K562 (cell line): Measurements from ENCODE around the gene STYXL1. TPM values are rescaled to one million over a fixed set of nuclear protein-coding genes. Genes with fewer than 3 reads are reported as not detected.

ENCODE experiments used
- BACH1 ChIP-seq: fragments of 200-800 bp; sonication (Bioruptor generic); IDR thresholded peaks from 2 replicates; pipeline ENCODE4 v1.6.1; 2016; ENCODE audit warnings: missing genetic modification characterization, missing compliant biosample characterization
- ELF2 ChIP-seq: fragments of 250-450 bp; sonication (Bioruptor Pico); IDR thresholded peaks from 2 replicates; pipeline ENCODE4 v1.5.0; 2021; ENCODE audit warnings: mild to moderate bottlenecking
- HCFC1 ChIP-seq: IDR thresholded peaks from 2 replicates; pipeline ENCODE4 v1.6.1; 2012; ENCODE audit warnings: low read depth, low read length, improper control_type of control experiment
- KAT2B ChIP-seq: IDR thresholded peaks from one replicate; pipeline ENCODE4 v1.6.1; 2012; ENCODE audit warnings: low read depth, mild to moderate bottlenecking, control low read depth, inconsistent platforms, low read length, moderate library complexity
- KDM2B ChIP-seq: fragments of 250-450 bp; sonication (Bioruptor Pico); IDR thresholded peaks from 2 replicates; pipeline ENCODE4 v1.8.0; 2021; ENCODE audit warnings: mild to moderate bottlenecking, moderate library complexity
- MAZ ChIP-seq, 2 experiments: fragments of 450-650 bp in 1 of 2; sonication (generic) in 1 of 2; formaldehyde crosslinking; IDR thresholded peaks in 1 of 2; conservative IDR thresholded peaks in 1 of 2; 2 replicates each; pipeline versions ENCODE4 v1.4.0 to v1.5.0; 2020; ENCODE audit warnings: mild to moderate bottlenecking in 1 of 2, missing genetic modification reagents in 1 of 2
- MGA ChIP-seq: fragments of 450-650 bp; IDR thresholded peaks from 2 replicates; pipeline ENCODE4 v1.6.1; 2016; ENCODE audit warnings: mild to moderate bottlenecking, moderate library complexity
- NFE2 ChIP-seq: IDR thresholded peaks from 2 replicates; pipeline ENCODE4 v1.6.1; 2014; ENCODE audit warnings: antibody characterized with exemption, low read depth
- RNF2 ChIP-seq: sonication (generic); IDR thresholded peaks from 2 replicates; pipeline ENCODE4 v1.6.1; 2016
- SMAD3 ChIP-seq: fragments of 450-650 bp; formaldehyde crosslinking; conservative IDR thresholded peaks from 2 replicates; pipeline ENCODE4 v1.4.0; 2020; ENCODE audit warnings: mild to moderate bottlenecking
- SNAPC5 ChIP-seq: fragments of 250-450 bp; sonication (Bioruptor Pico); IDR thresholded peaks from 2 replicates; pipeline ENCODE4 v1.8.0; 2021; ENCODE audit warnings: moderate library complexity, mild to moderate bottlenecking, inconsistent platforms
- SP1 ChIP-seq: sonication (generic); formaldehyde crosslinking; IDR thresholded peaks from 2 replicates; pipeline ENCODE4 v1.8.1; 2022; ENCODE audit warnings: mild to moderate bottlenecking, missing genetic modification reagents
- TCF7 ChIP-seq: sonication (generic); IDR thresholded peaks from 2 replicates; pipeline ENCODE4 v1.6.1; 2016; ENCODE audit warnings: antibody characterized with exemption, borderline replicate concordance
- XRCC3 ChIP-seq: fragments of 450-650 bp; IDR thresholded peaks from 2 replicates; pipeline ENCODE4 v1.6.1; 2017; ENCODE audit warnings: mild to moderate bottlenecking, moderate library complexity
- ZFP1 ChIP-seq: fragments of 450-650 bp; formaldehyde crosslinking; IDR thresholded peaks from 2 replicates; pipeline ENCODE4 v1.4.0; 2020; ENCODE audit warnings: mild to moderate bottlenecking, mixed read lengths
- ZNF143 ChIP-seq: sonication (generic); formaldehyde crosslinking; IDR thresholded peaks from 2 replicates; pipeline ENCODE4 v1.9.0; 2022; ENCODE audit warnings: mild to moderate bottlenecking, missing genetic modification reagents
- ZNF23 ChIP-seq: fragments of 250-450 bp; sonication (Bioruptor Pico); IDR thresholded peaks from 2 replicates; pipeline ENCODE4 v1.4.0; 2020; ENCODE audit warnings: mild to moderate bottlenecking
- ZNF699 ChIP-seq: fragments of 250-450 bp; sonication (Bioruptor Pico); IDR thresholded peaks from 2 replicates; pipeline ENCODE4 v1.8.0; 2021; ENCODE audit warnings: mild to moderate bottlenecking, moderate library complexity; ENCODE audit not compliant: insufficient replicate concordance
- ZNF707 ChIP-seq: fragments of 250-450 bp; sonication (Bioruptor Pico); conservative IDR thresholded peaks from 2 replicates; pipeline ENCODE4 v1.8.0; 2022; ENCODE audit warnings: inconsistent platforms, mild to moderate bottlenecking, moderate library complexity
- polyA plus RNA-seq, 8 experiments: library from polyadenylated mRNA; depleted of rRNA in 4 of 8; stranded (reverse) in 5 of 8; unstranded in 3 of 8; fragments of >200 nt; fragmentation: Nextera tagmentation in 2 of 8; fragmentation: Illumina TruSeq in 1 of 8; extraction: Ambion mirVana in 2 of 8; extraction: Trizol in 1 of 8; gene quantifications; 2 replicates each; pipeline versions ENCODE4 v1.2.1 to v1.2.3, GENCODE V29; 2011 to 2014; ENCODE audit warnings: inconsistent platforms in 1 of 8, missing spikeins in 1 of 8
- total RNA-seq, 7 experiments: library from RNA; depleted of rRNA in 6 of 7; stranded (reverse); fragments of >200 nt in 6 of 7; fragmentation: Illumina TruSeq in 2 of 7; extraction: Trizol in 2 of 7; gene quantifications; 2 replicates each; pipeline versions ENCODE4 v1.2.1 to v1.2.3, GENCODE V29; 2011 to 2021; ENCODE audit warnings: low replicate concordance in 1 of 7

The STYXL1 gene
- total and polyA plus RNA-seq, 9 of the 15 experiments (the other 6 are each of a cell fraction or from before 2014, with no cell fraction given), result 36.5 to 97.2 (median 49.9) TPM

DNA sequence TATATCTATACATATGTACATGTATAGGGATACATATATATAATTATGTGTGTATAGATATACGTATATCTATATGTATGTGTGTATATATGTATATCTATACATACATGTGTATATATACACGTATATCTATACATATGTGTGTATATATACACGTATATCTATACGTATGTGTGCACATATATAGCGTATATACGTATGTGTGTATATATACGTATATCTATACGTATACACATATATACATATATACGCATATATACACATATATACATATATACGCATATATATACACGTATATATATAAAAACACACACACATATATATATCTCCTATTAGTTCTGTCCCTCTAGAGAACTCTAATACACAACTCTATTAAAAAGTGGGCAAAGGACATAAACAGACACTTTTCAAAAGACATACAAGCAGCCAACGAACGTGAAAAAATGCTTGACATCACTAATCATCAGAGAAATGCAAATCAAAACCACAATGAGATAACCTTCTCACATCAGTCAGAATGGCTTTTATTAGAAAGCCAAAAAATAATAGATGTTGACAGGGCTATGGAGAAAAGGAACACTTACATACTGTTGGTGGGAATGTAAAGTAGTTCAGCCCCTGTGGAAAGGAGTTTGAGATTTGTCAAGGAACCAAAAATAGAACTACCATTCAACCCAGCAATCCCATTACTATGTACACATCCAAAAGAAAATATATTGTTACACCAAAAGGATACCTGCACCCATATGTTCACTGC, 31.4 kb downstream of the STYXL1 start (continued):
- no peak for TF ChIP-seq HCFC1
- TF ChIP-seq ELF2 (CRISPR knock-in tag), result no peak
- TF ChIP-seq ZFP1, result peak; percentile 77
- no peak for TF ChIP-seq ZNF143 (CRISPR knock-in tag)
- no peak for TF ChIP-seq KAT2B
- no peak for TF ChIP-seq SMAD3
- TF ChIP-seq NFE2, result no peak
- no peak for TF ChIP-seq XRCC3
- TF ChIP-seq MAZ (CRISPR knock-in tag; conservative IDR thresholded peaks at IDR 0.05 in 1 of 2, IDR thresholded peaks at IDR 0.05 in 1 of 2), result no peak
- no peak for TF ChIP-seq TCF7
- no peak for TF ChIP-seq BACH1
- TF ChIP-seq ZNF23 (CRISPR knock-in tag), result no peak
- no peak for TF ChIP-seq MGA
- no peak for TF ChIP-seq KDM2B (CRISPR knock-in tag)
- TF ChIP-seq ZNF699 (CRISPR knock-in tag), result peak; percentile 82
- peak; percentile 90 for TF ChIP-seq ZNF707
- TF ChIP-seq SP1 (CRISPR knock-in tag), result no peak
- TF ChIP-seq RNF2, result no peak
- TF ChIP-seq SNAPC5 (CRISPR knock-in tag), result peak; percentile 80
